ENCODE measurements around the gene FIBIN. TPM values are rescaled to one million over a fixed set of nuclear protein-coding genes. Genes with fewer than 3 reads are reported as not detected.

FIBIN gene
- total RNA-seq, result 1 to 10 TPM; 2.3 to 3.7 TPM
- 1 to 10 TPM; 1.6 to 2.0 TPM for polyA plus RNA-seq

- Histone ChIP-seq H3K4me1 (ENCODE audit: control insufficient read depth in 4 of 4, insufficient read depth in 4 of 4, low read length in 3 of 4) (peaks cover 0 to 20% (median 7%) of the 10 kb centered on the region in 4 donors), H3K27me3 (ENCODE audit: control insufficient read depth in 4 of 4, insufficient read depth in 4 of 4, low read length in 3 of 4) (no peaks in the 10 kb centered on the region), H3K27ac (ENCODE audit: low read depth in 1 of 2, low read length in 2 of 2) (peak within 1 kb of the TSS; percentile 17 to 34), H3K9ac (ENCODE audit: low read depth in 1 of 2, low read length in 2 of 2) (no peak within 1 kb of the TSS), H3K4me3 (ENCODE audit: low read depth in 1 of 3, low read length in 3 of 3) (peak within 1 kb of the TSS; percentile 57 to 81 (median 59)), H3K36me3 (ENCODE audit: control insufficient read depth in 4 of 4, insufficient read depth in 3 of 4, low read depth in 1 of 4, low read length in 3 of 4) (no peaks in the 10 kb centered on the region), H3K9me3 (ENCODE audit: control insufficient read depth in 4 of 4, low read length in 3 of 4) (no peaks in the 10 kb centered on the region)
- TF ChIP-seq NR2F2 (IDR thresholded peaks at IDR 0.05), result no peak
- peak; percentile 20 to 47 for TF ChIP-seq RAD21 (IDR thresholded peaks at IDR 0.05)
- no peak for TF ChIP-seq RXRA (IDR thresholded peaks at IDR 0.05)
- 4% methylated on average over 22 of the region's 22 CpGs for WGBS
- DNase-seq (ENCODE audit: low spot score), result peak; percentile 34
Observed at GRCh38 chr11:26993965-26994457, at the start of gene FIBIN. TSS of gene FIBIN (plus strand) at chr11:26994112. CDS start at chr11:26994527, 415 bp downstream.

- H3K9me3 ChIP-seq (ENCODE audit: control insufficient read depth in 4 of 4, low read length in 3 of 4), result no peaks in the 10 kb centered on the region
- no peak for TF ChIP-seq FOXA1 (IDR thresholded peaks at IDR 0.05)
- no peak for TF ChIP-seq SP1 (IDR thresholded peaks at IDR 0.05)
- no peak for TF ChIP-seq CTCF (IDR thresholded peaks at IDR 0.05; ENCODE audit: low read depth, low read length, missing input control)
- no peak for TF ChIP-seq NR2F2 (IDR thresholded peaks at IDR 0.05)
- no peak for TF ChIP-seq MAX (IDR thresholded peaks at IDR 0.05)
- TF ChIP-seq ZBTB33 (IDR thresholded peaks at IDR 0.05), result no peak
- TF ChIP-seq YY1 (IDR thresholded peaks at IDR 0.05), result no peak
- TF ChIP-seq RXRA (IDR thresholded peaks at IDR 0.05), result no peak
- TF ChIP-seq FOXA2 (IDR thresholded peaks at IDR 0.05), result no peak
- no peak for TF ChIP-seq EGR1 (IDR thresholded peaks at IDR 0.05; ENCODE audit: low read depth in 2 of 2)
- no peak for TF ChIP-seq HNF4A (conservative IDR thresholded peaks at IDR 0.05)
- DNase-seq (ENCODE audit: low spot score), result no peak
- H3K9ac ChIP-seq (ENCODE audit: low read depth in 1 of 2, low read length in 2 of 2), result no peak overlapping the region
- peaks cover 2 to 10% (median 8%) of the 10 kb centered on the region in 4 donors for H3K4me1 ChIP-seq (ENCODE audit: control insufficient read depth in 4 of 4, insufficient read depth in 4 of 4, low read length in 3 of 4)
- H3K36me3 ChIP-seq (ENCODE audit: control insufficient read depth in 4 of 4, insufficient read depth in 3 of 4, low read depth in 1 of 4, low read length in 3 of 4), result no peaks in the 10 kb centered on the region
- H3K4me3 ChIP-seq (ENCODE audit: low read depth in 1 of 3, low read length in 3 of 3), result no peak overlapping the region
- WGBS, result 52% methylated on average over 3 of the region's 3 CpGs
- no peak overlapping the region for H3K27ac ChIP-seq (ENCODE audit: low read depth in 1 of 2, low read length in 2 of 2)
- H3K27me3 ChIP-seq (ENCODE audit: control insufficient read depth in 4 of 4, insufficient read depth in 4 of 4, low read length in 3 of 4), result no peaks in the 10 kb centered on the region
Observed at GRCh38 chr11:26944866-26945664, 48.8 kb upstream of the FIBIN start.

- no peak overlapping the region for H3K27ac ChIP-seq (ENCODE audit: low read depth in 1 of 2, low read length in 2 of 2)
- no peak for DNase-seq (ENCODE audit: low spot score)
- no peak overlapping the region for H3K9ac ChIP-seq (ENCODE audit: low read depth in 1 of 2, low read length in 2 of 2)
- H3K4me1 ChIP-seq (ENCODE audit: control insufficient read depth in 4 of 4, insufficient read depth in 4 of 4, low read length in 3 of 4), result peaks cover 6 to 19% (median 13%) of the 10 kb centered on the region in 4 donors
- no peaks in the 10 kb centered on the region for H3K36me3 ChIP-seq (ENCODE audit: control insufficient read depth in 4 of 4, insufficient read depth in 3 of 4, low read depth in 1 of 4, low read length in 3 of 4)
- WGBS, result 85% methylated on average over 2 of the region's 2 CpGs
- no peaks in the 10 kb centered on the region for H3K27me3 ChIP-seq (ENCODE audit: control insufficient read depth in 4 of 4, insufficient read depth in 4 of 4, low read length in 3 of 4)
- no peak overlapping the region for H3K4me3 ChIP-seq (ENCODE audit: low read depth in 1 of 3, low read length in 3 of 3)
- H3K9me3 ChIP-seq (ENCODE audit: control insufficient read depth in 4 of 4, low read length in 3 of 4), result no peaks in the 10 kb centered on the region
- TF ChIP-seq RXRA (IDR thresholded peaks at IDR 0.05) (no peak), HNF4A (conservative IDR thresholded peaks at IDR 0.05) (no peak), GABPA (IDR thresholded peaks at IDR 0.05 in 1 of 2, conservative IDR thresholded peaks at IDR 0.05 in 1 of 2) (no peak), CTCF (IDR thresholded peaks at IDR 0.05; ENCODE audit: low read depth, low read length, missing input control) (no peak), FOXA1 (IDR thresholded peaks at IDR 0.05) (no peak), HNF4G (IDR thresholded peaks at IDR 0.05) (no peak), MAX (IDR thresholded peaks at IDR 0.05) (no peak), TAF1 (conservative IDR thresholded peaks at IDR 0.05) (no peak), ZBTB33 (IDR thresholded peaks at IDR 0.05) (no peak), RAD21 (IDR thresholded peaks at IDR 0.05) (no peak), SP1 (IDR thresholded peaks at IDR 0.05) (no peak), JUND (IDR thresholded peaks at IDR 0.05) (no peak), EGR1 (IDR thresholded peaks at IDR 0.05; ENCODE audit: low read depth in 2 of 2) (no peak), NR2F2 (IDR thresholded peaks at IDR 0.05) (no peak)
Observed at GRCh38 chr11:26946257-26946716, 47.6 kb upstream of the FIBIN start.

All from liver (tissue), 9 donors.